HCT116 (cell line): ENCODE data around the gene PDE9A. TPM values are rescaled to one million over a fixed set of nuclear protein-coding genes. Genes with fewer than 3 reads are reported as not detected.
"Not testable (repeated sequence)": the region's sequence is repeated elsewhere in the genome, so short reads cannot be mapped to it uniquely, and the experiment has no call there.

ENCODE experiments used
- ATAC-seq: fragments of 200-7000 bp; cut with Tn5 transposase; 2 replicates; pipeline ENCODE4 v1.9.1; 2020; ENCODE audit warnings: mild to moderate bottlenecking, moderate library complexity
- BruUV-seq: library from RNA; stranded (reverse); fragments of 400-500 nt; replicated peaks from 2 replicates; lab custom pipeline; 2021; lab: Mats Ljungman, UMichigan
- CTCF ChIA-PET: fragments of 300-600 bp; sonication (Branson Sonifier 250); formaldehyde crosslinking; loops from one replicate; lab custom pipeline; 2021; ENCODE audit warnings: antibody characterized with exemption; lab: Charles Lee
- POLR2A ChIA-PET: fragments of 300-600, 350-600 bp; sonication (Branson Sonifier 250); formaldehyde crosslinking; loops from one replicate; lab custom pipeline; 2021; ENCODE audit warnings: antibody characterized with exemption; lab: Charles Lee
- RAD21 ChIA-PET, 2 experiments: fragments of 300-600 bp; sonication (Branson Sonifier 250); formaldehyde crosslinking; loops; one replicate each; lab custom pipeline; 2023; ENCODE audit warnings: low total read pairs in 2 of 2; ENCODE audit not compliant: uncharacterized antibody in 2 of 2, unreplicated experiment in 2 of 2, low non-redundant PET in 1 of 2; lab: Charles Lee
- DNase-seq: peaks from one replicate; pipeline ENCODE4 v3.0.0-alpha.2; 2010; ENCODE audit warnings: low read depth, low spot score
- H2AFZ ChIP-seq: fragments of 200-600 bp; shearing (Covaris generic), sonication (generic); 2 replicates; pipeline ENCODE4 v1.6.1; 2017; ENCODE audit warnings: low read depth, mixed run types, mixed read lengths, antibody characterized with exemption, low read length; ENCODE audit not compliant: poor library complexity, severe bottlenecking
- H3K27ac ChIP-seq: 2 replicates; pipeline ENCODE4 v1.5.1; 2012; ENCODE audit warnings: low read depth, low read length
- H3K27me3 ChIP-seq: fragments of 200-600 bp; sonication (generic); 2 replicates; pipeline ENCODE4 v1.6.1; 2016; ENCODE audit warnings: mixed run types, low read length, mixed read lengths; ENCODE audit not compliant: insufficient read depth
- H3K36me3 ChIP-seq, 2 experiments: fragments of 200-500 bp in 1 of 2; fragments of 200-600 bp in 1 of 2; sonication (Bioruptor generic) in 1 of 2; sonication (generic) in 1 of 2; 2 replicates each; pipeline versions ENCODE4 v1.5.1 to v1.6.1; 2014 to 2016; ENCODE audit warnings: low read length in 2 of 2, inconsistent platforms in 1 of 2, mixed read lengths in 1 of 2, mixed run types in 1 of 2; ENCODE audit not compliant: insufficient read depth in 2 of 2, control insufficient read depth in 1 of 2
- H3K4me1 ChIP-seq, 2 experiments: fragments of 200-600 bp in 1 of 2; sonication (generic) in 1 of 2; 2 replicates each; pipeline versions ENCODE4 v1.5.1 to v1.6.1; 2012 to 2017; ENCODE audit warnings: low read length in 2 of 2, inconsistent platforms in 1 of 2, mild to moderate bottlenecking in 1 of 2, mixed read lengths in 1 of 2, mixed run types in 1 of 2, moderate library complexity in 1 of 2; ENCODE audit not compliant: insufficient read depth in 2 of 2, control insufficient read depth in 1 of 2
- H3K4me2 ChIP-seq: fragments of 200-600 bp; sonication (generic); 2 replicates; pipeline ENCODE4 v1.6.1; 2017; ENCODE audit warnings: mixed run types, low read length, mixed read lengths
- H3K4me3 ChIP-seq, 2 experiments: fragments of 200-600 bp in 1 of 2; sonication (generic) in 1 of 2; replicated peaks in 1 of 2; 2 replicates each; pipeline ENCODE4 v1.5.1; 2011 to 2016; ENCODE audit warnings: low read length in 2 of 2, control low read depth in 1 of 2, low read depth in 1 of 2, mild to moderate bottlenecking in 1 of 2, mixed read lengths in 1 of 2, mixed run types in 1 of 2
- H3K79me2 ChIP-seq: fragments of 200-600 bp; sonication (generic); 2 replicates; pipeline ENCODE4 v1.6.1; 2017; ENCODE audit warnings: mild to moderate bottlenecking, mixed run types, low read length, moderate library complexity, mixed read lengths; ENCODE audit not compliant: insufficient read depth
- H3K9ac ChIP-seq: fragments of 200-600 bp; sonication (generic); 2 replicates; pipeline ENCODE4 v1.6.1; 2016; ENCODE audit warnings: low read length, mixed read lengths
- H3K9me2 ChIP-seq: fragments of 200-600 bp; sonication (generic), shearing (Covaris generic); 2 replicates; pipeline ENCODE4 v1.6.1; 2017; ENCODE audit warnings: mixed run types, mild to moderate bottlenecking, moderate library complexity; ENCODE audit not compliant: insufficient read depth
- H3K9me3 ChIP-seq, 2 experiments: fragments of 200-500 bp in 1 of 2; fragments of 200-600 bp in 1 of 2; sonication (Bioruptor generic) in 1 of 2; sonication (generic) in 1 of 2; 2 replicates each; pipeline ENCODE4 v1.6.1; 2014 to 2017; ENCODE audit warnings: low read length in 2 of 2, mixed read lengths in 2 of 2, inconsistent platforms in 1 of 2, low read depth in 1 of 2, mild to moderate bottlenecking in 1 of 2, mixed run types in 1 of 2, moderate library complexity in 1 of 2; ENCODE audit not compliant: control insufficient read depth in 1 of 2, insufficient read depth in 1 of 2
- H4K20me1 ChIP-seq: fragments of 200-600 bp; sonication (generic), shearing (Covaris generic); 2 replicates; pipeline ENCODE4 v1.6.1; 2017; ENCODE audit warnings: mixed run types, mild to moderate bottlenecking, moderate library complexity; ENCODE audit not compliant: insufficient read depth
- ELF1 ChIP-seq: IDR thresholded peaks from 2 replicates; pipeline ENCODE4 v1.6.1; 2012; ENCODE audit warnings: low read depth, borderline replicate concordance
- MAX ChIP-seq: IDR thresholded peaks from 2 replicates; pipeline ENCODE4 v1.6.1; 2012
- POLR2AphosphoS5 ChIP-seq: IDR thresholded peaks from 2 replicates; pipeline ENCODE4 v1.6.1; 2011; ENCODE audit warnings: mild to moderate bottlenecking, low read depth, low read length, moderate library complexity
- SP1 ChIP-seq: IDR thresholded peaks from 2 replicates; pipeline ENCODE4 v1.6.1; 2012; ENCODE audit warnings: low read depth
- SRF ChIP-seq: IDR thresholded peaks from 2 replicates; pipeline ENCODE4 v1.6.1; 2012; ENCODE audit warnings: low read depth
- ZFX ChIP-seq: fragments of 450-650 bp; IDR thresholded peaks from 2 replicates; pipeline ENCODE4 v1.6.1; 2017
- intact Hi-C: fragments of 100-400 bp; cut with micrococcal nuclease; formaldehyde crosslinking; loops from 2 replicates; pipeline ENCODE4 v1.10.0; 2022
- total RNA-seq: library from RNA; stranded (reverse); gene quantifications from one replicate; pipeline ENCODE4 v1.2.1, GENCODE V29; 2021; ENCODE audit not compliant: unreplicated experiment
- TF ChIP-seq, protein P1 (sequence below), 3 experiments: fragments of 200-600 bp in 1 of 3; sonication (generic) in 1 of 3; IDR thresholded peaks in 2 of 3; conservative IDR thresholded peaks in 1 of 3; 2 replicates each; pipeline ENCODE4 v1.5.1; 2012 to 2017; ENCODE audit warnings: low read depth in 2 of 3, low read length in 2 of 3, antibody characterized with exemption in 1 of 3, borderline replicate concordance in 1 of 3, control low read depth in 1 of 3, mild to moderate bottlenecking in 1 of 3, mixed read lengths in 1 of 3, mixed run types in 1 of 3, moderate library complexity in 1 of 3; ENCODE audit not compliant: insufficient read depth in 1 of 3

The PDE9A gene
- total RNA-seq, 1 experiment from 2014 or later, result 31.4 TPM

DNA sequence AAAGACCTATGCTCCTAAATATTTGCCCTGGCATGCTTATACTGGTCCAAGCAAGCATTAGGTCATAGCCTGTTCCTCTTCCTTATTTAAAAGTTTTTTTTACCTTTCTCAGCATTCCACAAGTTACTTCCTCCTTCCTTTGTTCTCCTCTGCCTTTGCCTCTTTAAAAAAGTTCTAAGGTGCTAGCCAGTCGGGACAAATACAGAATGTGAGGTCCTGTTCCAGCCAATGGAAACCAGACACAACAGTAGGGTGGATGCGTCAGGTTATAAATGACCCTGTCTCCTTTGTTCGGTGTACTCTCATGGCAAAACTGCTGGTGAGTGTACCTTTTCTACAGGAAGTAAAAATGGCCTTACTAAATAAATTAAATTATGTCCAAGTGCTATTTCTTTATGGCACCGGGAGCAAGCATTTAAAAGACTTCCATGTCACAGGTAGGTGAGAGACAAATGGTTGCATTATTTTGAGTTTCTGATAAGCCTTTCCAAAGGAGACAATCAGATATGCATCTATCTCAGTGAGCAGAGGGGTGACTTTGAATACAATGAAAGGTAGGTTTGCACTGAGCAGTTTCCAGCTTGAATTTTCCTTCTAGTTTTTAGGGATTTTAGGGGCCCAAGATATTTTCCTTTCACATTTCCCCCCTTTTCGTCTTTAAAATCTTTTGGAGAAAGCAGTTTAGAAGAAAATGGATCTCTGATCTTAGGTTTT lies 159.3 kb downstream of the PDE9A start:
- BruUV-seq, H3K27ac ChIP-seq, intact Hi-C loops, POLR2A ChIA-PET, H3K9me2 ChIP-seq, H3K79me2 ChIP-seq, H3K36me3 ChIP-seq, H4K20me1 ChIP-seq, H3K9ac ChIP-seq, DNase-seq, H3K27me3 ChIP-seq, H3K4me3 ChIP-seq, CTCF ChIA-PET, ATAC-seq, H3K4me2 ChIP-seq, H2AFZ ChIP-seq, H3K4me1 ChIP-seq, RAD21 ChIA-PET: not testable (repeated sequence)
- H3K9me3 ChIP-seq, result peaks cover 0 to 12% of the 10 kb centered on the region in 2 experiments; a peak in 1 of 4 replicates

- Histone ChIP-seq H2AFZ (no peak overlapping the region), H3K27ac (no peak overlapping the region), H3K27me3 (no peaks in the 10 kb centered on the region), H3K4me3 (no peak overlapping the region), H3K9me3 (peaks cover 0 to 12% of the 10 kb centered on the region in 2 experiments; a peak in 1 of 4 replicates), H3K4me2 (no peak overlapping the region), H3K9ac (no peak overlapping the region), H3K4me1 (no peaks in the 10 kb centered on the region), H3K9me2 (no peaks in the 10 kb centered on the region), H3K79me2 (no peaks in the 10 kb centered on the region), H3K36me3 (no peaks in the 10 kb centered on the region), H4K20me1 (no peaks in the 10 kb centered on the region)
- no peak for ATAC-seq
- POLR2A ChIA-PET, result no interaction called here
- intact Hi-C loops, result loop anchor here (5.0 kb wide), 1 partner anchor 163 kb away; the partner anchor contains the start of gene PDE9A
- CTCF ChIA-PET, result interaction anchor here (1.3 kb wide), 1 partner anchor 222 kb away, joined by 3 read pairs; no protein-coding TSS in a partner anchor
- RAD21 ChIA-PET, result no interaction called here
- TF ChIP-seq ZFX (no peak), POLR2AphosphoS5 (no peak), SP1 (no peak), MAX (no peak), ELF1 (no peak), SRF (no peak)
- TF ChIP-seq, protein P1, sequence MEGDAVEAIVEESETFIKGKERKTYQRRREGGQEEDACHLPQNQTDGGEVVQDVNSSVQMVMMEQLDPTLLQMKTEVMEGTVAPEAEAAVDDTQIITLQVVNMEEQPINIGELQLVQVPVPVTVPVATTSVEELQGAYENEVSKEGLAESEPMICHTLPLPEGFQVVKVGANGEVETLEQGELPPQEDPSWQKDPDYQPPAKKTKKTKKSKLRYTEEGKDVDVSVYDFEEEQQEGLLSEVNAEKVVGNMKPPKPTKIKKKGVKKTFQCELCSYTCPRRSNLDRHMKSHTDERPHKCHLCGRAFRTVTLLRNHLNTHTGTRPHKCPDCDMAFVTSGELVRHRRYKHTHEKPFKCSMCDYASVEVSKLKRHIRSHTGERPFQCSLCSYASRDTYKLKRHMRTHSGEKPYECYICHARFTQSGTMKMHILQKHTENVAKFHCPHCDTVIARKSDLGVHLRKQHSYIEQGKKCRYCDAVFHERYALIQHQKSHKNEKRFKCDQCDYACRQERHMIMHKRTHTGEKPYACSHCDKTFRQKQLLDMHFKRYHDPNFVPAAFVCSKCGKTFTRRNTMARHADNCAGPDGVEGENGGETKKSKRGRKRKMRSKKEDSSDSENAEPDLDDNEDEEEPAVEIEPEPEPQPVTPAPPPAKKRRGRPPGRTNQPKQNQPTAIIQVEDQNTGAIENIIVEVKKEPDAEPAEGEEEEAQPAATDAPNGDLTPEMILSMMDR (IDR thresholded peaks at IDR 0.05 in 2 of 3, conservative IDR thresholded peaks at IDR 0.05 in 1 of 3; ENCODE audit: borderline replicate concordance in 1 of 3, insufficient read depth in 1 of 3, low read depth in 2 of 3, low read length in 2 of 3), result no peak
- peak; percentile 8 for DNase-seq
- no TSS peak for BruUV-seq
These were observed 161.8 kb downstream of the PDE9A start for GRCh38 chr21:42815217-42815616.
